Activated CD8-positive, alpha-beta memory T cell treated with anti-CD3 and anti-CD28 coated beads, Interleukin-2, amount 10 ng/mL, durations not matched to agents 7 days and 5 days (primary cell): ENCODE measurements around the gene TPD52L3. TPM values are rescaled to one million over a fixed set of nuclear protein-coding genes. Genes with fewer than 3 reads are reported as not detected.

ENCODE experiments used
- ATAC-seq: fragments of 150-1000 bp; cut with Tn5 transposase; one replicate; pipeline ENCODE4 v1.10.0; 2021; ENCODE audit warnings: moderate library complexity
- CTCF ChIA-PET: fragments of 350-600 bp; sonication (Branson Sonifier 250); formaldehyde crosslinking; loops from one replicate; lab custom pipeline; 2021; ENCODE audit warnings: antibody characterized with exemption; lab: Charles Lee
- DNase-seq: peaks from one replicate; pipeline ENCODE4 v3.0.0-alpha.2; 2020
- H3K27ac Mint-ChIP-seq: one replicate; pipeline ENCODE4 v1.8.0; 2021; ENCODE audit warnings: mild to moderate bottlenecking, mixed read lengths
- H3K27me3 Mint-ChIP-seq: one replicate; pipeline ENCODE4 v1.8.0; 2021; ENCODE audit warnings: mixed read lengths
- H3K36me3 Mint-ChIP-seq: one replicate; pipeline ENCODE4 v1.8.0; 2021; ENCODE audit warnings: mild to moderate bottlenecking, mixed read lengths
- H3K4me1 Mint-ChIP-seq: one replicate; pipeline ENCODE4 v1.8.0; 2021; ENCODE audit warnings: mixed read lengths
- H3K4me3 Mint-ChIP-seq: one replicate; pipeline ENCODE4 v1.8.0; 2021; ENCODE audit warnings: mild to moderate bottlenecking, moderate library complexity, mixed read lengths
- H3K9me3 Mint-ChIP-seq: one replicate; pipeline ENCODE4 v1.8.0; 2022; ENCODE audit warnings: low read depth, mixed read lengths
- total RNA-seq, 2 experiments: library from RNA; stranded (reverse); gene quantifications; one replicate each; pipeline ENCODE4 v1.2.3, GENCODE V29; 2021

Gene TPD52L3
- total RNA-seq, 2 experiments from 2014 or later: not detected

- ATAC-seq (no peak), DNase-seq (no peak)
- no peak overlapping the region for H3K27ac Mint-ChIP-seq
- no peaks in the 10 kb centered on the region for H3K36me3 Mint-ChIP-seq
- H3K9me3 Mint-ChIP-seq: no peaks in the 10 kb centered on the region
- H3K4me1 Mint-ChIP-seq: peaks cover 13% of the 10 kb centered on the region
- CTCF ChIA-PET: interaction anchor here (3.3 kb wide), 1 partner anchor 211 kb away, joined by 40 read pairs; no protein-coding TSS in a partner anchor
- no peak overlapping the region for H3K4me3 Mint-ChIP-seq
- peaks cover 10% of the 10 kb centered on the region for H3K27me3 Mint-ChIP-seq
Measured at GRCh38 chr9:6356904-6357303, 28.7 kb downstream of the TPD52L3 start.

DNA sequence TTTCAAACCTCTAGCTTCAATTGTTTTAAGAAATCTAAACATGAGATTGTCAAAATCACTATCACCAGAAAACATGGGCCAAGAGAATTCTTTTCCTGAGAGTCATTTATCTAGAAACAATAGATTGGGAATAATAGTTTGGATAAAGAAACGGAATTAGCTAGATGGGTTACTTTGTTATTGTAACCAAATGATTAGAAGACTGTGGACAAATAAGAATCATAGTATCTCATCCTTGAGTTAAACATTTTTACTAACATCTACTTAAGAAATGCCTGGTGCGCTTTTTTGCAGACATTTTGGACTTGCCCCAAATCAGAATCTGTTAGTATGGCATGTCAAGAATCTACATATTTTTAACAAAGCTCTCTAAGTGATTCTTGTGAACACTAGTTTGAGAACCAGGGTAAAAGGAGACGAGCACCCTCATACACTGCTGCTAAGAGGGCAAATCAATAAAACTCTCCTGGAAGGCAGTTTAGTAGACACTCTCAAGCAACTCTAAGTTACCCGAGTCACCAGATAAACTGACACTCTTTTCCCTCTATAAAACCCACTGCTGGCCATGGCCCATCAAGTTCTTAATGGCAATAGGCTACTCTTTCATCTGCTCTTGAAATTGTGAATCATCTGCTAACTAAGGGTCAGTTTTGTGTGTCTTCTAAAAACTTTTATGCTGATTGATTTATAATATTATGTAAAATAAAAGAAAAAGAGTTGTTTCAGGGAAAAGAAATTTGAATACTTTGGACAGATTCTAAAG, 39.1 kb downstream of the TPD52L3 start:
- Mint-ChIP-seq H3K9me3 (peaks cover 3% of the 10 kb centered on the region), H3K36me3 (peaks cover 2% of the 10 kb centered on the region), H3K4me1 (no peaks in the 10 kb centered on the region), H3K4me3 (no peak overlapping the region), H3K27ac (no peak overlapping the region), H3K27me3 (no peaks in the 10 kb centered on the region)
- CTCF ChIA-PET: interaction anchor here (0.9 kb wide), 1 partner anchor 12 kb away, joined by 5 read pairs; no protein-coding TSS in a partner anchor
- no peak for ATAC-seq
- no peak for DNase-seq

DNA sequence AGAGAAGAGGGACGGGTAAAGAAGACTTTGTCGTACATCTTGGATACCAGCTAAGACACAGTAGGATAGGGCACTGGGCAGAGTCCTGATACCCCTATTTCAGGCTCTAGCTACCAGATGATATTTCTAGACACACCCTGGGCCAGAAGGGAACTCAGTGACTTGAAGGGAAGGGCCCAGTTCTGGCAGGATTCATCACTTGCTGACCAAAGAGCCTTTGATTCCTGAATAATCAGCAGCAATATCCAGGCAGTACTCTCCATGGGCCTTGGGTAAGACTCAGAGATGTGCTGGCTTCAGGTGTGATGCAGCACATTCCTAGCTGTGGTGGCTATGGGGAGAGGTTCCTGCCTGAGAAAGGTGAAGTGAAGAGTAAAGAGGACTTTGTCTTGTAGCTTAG, 40.7 kb downstream of the TPD52L3 start:
- ATAC-seq (no peak), DNase-seq (no peak)
- Mint-ChIP-seq H3K27ac (no peak overlapping the region), H3K36me3 (peaks cover 2% of the 10 kb centered on the region), H3K27me3 (no peaks in the 10 kb centered on the region), H3K4me3 (no peak overlapping the region), H3K4me1 (no peaks in the 10 kb centered on the region), H3K9me3 (peaks cover 5% of the 10 kb centered on the region)
- CTCF ChIA-PET: interaction anchor here (0.6 kb wide), 1 partner anchor 294 kb away, joined by 3 read pairs; no protein-coding TSS in a partner anchor

Other genes with a start within 250 kb of the TPD52L3 start
- gene IL33, start 112.6 kb upstream of the TPD52L3 start, total RNA-seq: not detected
- 10 to 100 TPM; 68.0 to 86.4 TPM for gene UHRF2, start 84.8 kb downstream of the TPD52L3 start, total RNA-seq